Calu3 (cell line): ENCODE results near the gene GART. TPM values are rescaled to one million over a fixed set of nuclear protein-coding genes. Genes with fewer than 3 reads are reported as not detected.

ENCODE experiments used
- BruUV-seq: library from RNA; stranded (reverse); fragments of 400-500 nt; replicated peaks from 2 replicates; lab custom pipeline; 2021; lab: Mats Ljungman, UMichigan
- CTCF ChIA-PET: fragments of 300-600 bp; sonication (Branson Sonifier 250); formaldehyde crosslinking; loops from one replicate; lab custom pipeline; 2022; ENCODE audit warnings: antibody characterized with exemption; lab: Charles Lee
- DNase-seq: peaks from one replicate; pipeline ENCODE4 v3.0.0; 2022
- H3K27ac Mint-ChIP-seq: one replicate; pipeline ENCODE4 v1.8.0; 2022; ENCODE audit warnings: mixed read lengths; ENCODE audit not compliant: unreplicated experiment
- H3K27me3 Mint-ChIP-seq: one replicate; pipeline ENCODE4 v1.8.0; 2022; ENCODE audit warnings: mixed read lengths; ENCODE audit not compliant: unreplicated experiment
- H3K36me3 Mint-ChIP-seq: one replicate; pipeline ENCODE4 v1.8.0; 2022; ENCODE audit warnings: mild to moderate bottlenecking, moderate library complexity, mixed read lengths; ENCODE audit not compliant: insufficient read depth, unreplicated experiment
- H3K4me1 Mint-ChIP-seq: one replicate; pipeline ENCODE4 v1.8.0; 2022; ENCODE audit warnings: mild to moderate bottlenecking, low read depth, mixed read lengths; ENCODE audit not compliant: unreplicated experiment
- H3K4me3 Mint-ChIP-seq: one replicate; pipeline ENCODE4 v1.8.0; 2022; ENCODE audit warnings: mild to moderate bottlenecking, low read depth, moderate library complexity, mixed read lengths; ENCODE audit not compliant: unreplicated experiment
- H3K9me3 Mint-ChIP-seq: one replicate; pipeline ENCODE4 v1.8.0; 2022; ENCODE audit warnings: low read depth, mixed read lengths; ENCODE audit not compliant: unreplicated experiment
- CTCF ChIP-seq: fragments of 200-600 bp; IDR thresholded peaks from one replicate; pipeline ENCODE4 v1.8.0; 2022; ENCODE audit warnings: antibody characterized with exemption; ENCODE audit not compliant: unreplicated experiment
- intact Hi-C: fragments of 100-400 bp; cut with micrococcal nuclease; formaldehyde crosslinking; loops from one replicate; pipeline ENCODE4 v1.10.0; 2022; ENCODE audit not compliant: unreplicated experiment
- total RNA-seq: library from RNA; stranded (reverse); gene quantifications from 2 replicates; pipeline ENCODE4 v1.2.3, GENCODE V29; 2022

GART gene
- total RNA-seq, 1 experiment from 2014 or later, result 102 TPM

- intact Hi-C loops, result no loop called here
- Mint-ChIP-seq H3K27ac (no peak overlapping the region), H3K27me3 (no peaks in the 10 kb centered on the region), H3K4me1 (peaks cover 10% of the 10 kb centered on the region), H3K4me3 (no peak overlapping the region), H3K36me3 (peaks cover 75% of the 10 kb centered on the region), H3K9me3 (peaks cover 4% of the 10 kb centered on the region)
- no peak for TF ChIP-seq CTCF
- CTCF ChIA-PET, result no interaction called here
- no TSS peak for BruUV-seq
- no peak for DNase-seq
Observed at GRCh38 chr21:33539616-33540015, 2.3 kb downstream of the GART start.

- no peak for TF ChIP-seq CTCF
- no TSS peak for BruUV-seq
- peaks cover 4% of the 10 kb centered on the region for H3K9me3 Mint-ChIP-seq
- H3K27ac Mint-ChIP-seq, result no peak overlapping the region
- intact Hi-C loops, result no loop called here
- H3K27me3 Mint-ChIP-seq, result no peaks in the 10 kb centered on the region
- H3K4me1 Mint-ChIP-seq, result peaks cover 10% of the 10 kb centered on the region
- H3K4me3 Mint-ChIP-seq, result no peak overlapping the region
- CTCF ChIA-PET, result no interaction called here
- H3K36me3 Mint-ChIP-seq, result peaks cover 61% of the 10 kb centered on the region
- no peak for DNase-seq
Observed at GRCh38 chr21:33537212-33537611, 4.7 kb downstream of the GART start.

- H3K9me3 Mint-ChIP-seq, result no peaks in the 10 kb centered on the region
- no TSS peak for BruUV-seq
- CTCF ChIA-PET, result interaction anchor here (0.6 to 0.7 kb wide), 2 partner anchors 267 to 803 kb away, joined by 3 to 5 read pairs; partner anchors contain the start of gene SYNJ1
- H3K27ac Mint-ChIP-seq, result no peak overlapping the region
- TF ChIP-seq CTCF, result no peak
- H3K27me3 Mint-ChIP-seq, result no peaks in the 10 kb centered on the region
- no peak overlapping the region for H3K4me3 Mint-ChIP-seq
- no peaks in the 10 kb centered on the region for H3K4me1 Mint-ChIP-seq
- DNase-seq, result no peak
- intact Hi-C loops, result no loop called here
- peaks cover 50% of the 10 kb centered on the region for H3K36me3 Mint-ChIP-seq
Observed at GRCh38 chr21:33531007-33531406, 10.9 kb downstream of the GART start.

GRCh38 chr21:33522953-33523349, 19.0 kb downstream of the GART start:
- Mint-ChIP-seq H3K36me3 (peaks cover 25% of the 10 kb centered on the region), H3K27ac (no peak overlapping the region), H3K4me1 (no peaks in the 10 kb centered on the region), H3K9me3 (no peaks in the 10 kb centered on the region), H3K4me3 (no peak overlapping the region), H3K27me3 (no peaks in the 10 kb centered on the region)
- CTCF ChIA-PET, result no interaction called here
- intact Hi-C loops, result no loop called here
- DNase-seq, result no peak
- TF ChIP-seq CTCF, result no peak
- BruUV-seq, result no TSS peak
